ENCODE results near the gene MLLT1.
A peak's percentile ranks its signal among the peaks of the same experiment; 100 is the strongest.

MLLT1 gene

GRCh38 chr19:6204866-6205723 is 74.7 kb downstream of the MLLT1 start:
- DNase-seq = no peak

DNA sequence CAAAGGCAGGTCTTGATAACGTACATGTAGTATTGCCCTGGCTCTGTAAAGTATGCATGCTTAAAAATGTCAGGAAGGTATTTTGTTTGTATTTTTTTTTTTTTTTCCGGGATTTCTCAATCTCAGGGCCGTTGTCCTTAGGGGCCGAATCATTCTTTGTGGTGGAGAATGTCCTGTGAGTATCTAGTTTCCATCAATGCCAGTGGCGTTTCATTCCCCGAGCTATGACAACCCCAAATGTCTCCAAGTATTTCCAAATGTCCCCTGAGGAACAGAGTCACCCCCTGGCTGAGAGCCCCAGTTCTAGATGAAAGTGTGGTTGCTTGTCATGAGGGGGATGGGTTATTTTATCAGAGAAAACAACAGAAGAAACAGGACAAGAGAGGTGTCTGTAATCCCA is 75.6 kb downstream of the MLLT1 start:
- DNase-seq = no peak

- DNase-seq = peak; percentile 99
Observed at GRCh38 chr19:6199240-6199994, 80.4 kb downstream of the MLLT1 start.

DNA sequence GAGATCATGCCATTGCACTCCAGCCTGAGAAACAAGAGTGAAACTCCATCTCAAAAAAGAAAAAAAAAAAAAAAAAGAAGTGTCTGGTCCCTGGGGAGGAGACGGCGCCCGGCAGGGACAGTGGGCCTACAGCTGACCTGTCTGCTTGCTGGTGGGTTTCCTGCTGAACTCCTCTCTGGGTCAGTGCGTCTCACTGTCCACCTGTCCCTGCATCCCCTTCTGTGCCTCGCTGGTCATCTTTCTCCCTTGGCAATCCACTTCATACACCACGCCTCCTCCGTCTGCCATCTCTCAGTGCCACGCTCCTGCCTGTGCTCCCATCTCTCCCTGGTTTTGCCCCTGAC is 80.9 kb downstream of the MLLT1 start:
- DNase-seq = no peak

- DNase-seq = no peak
Observed at GRCh38 chr19:6196361-6196760, 83.4 kb downstream of the MLLT1 start.

DNA sequence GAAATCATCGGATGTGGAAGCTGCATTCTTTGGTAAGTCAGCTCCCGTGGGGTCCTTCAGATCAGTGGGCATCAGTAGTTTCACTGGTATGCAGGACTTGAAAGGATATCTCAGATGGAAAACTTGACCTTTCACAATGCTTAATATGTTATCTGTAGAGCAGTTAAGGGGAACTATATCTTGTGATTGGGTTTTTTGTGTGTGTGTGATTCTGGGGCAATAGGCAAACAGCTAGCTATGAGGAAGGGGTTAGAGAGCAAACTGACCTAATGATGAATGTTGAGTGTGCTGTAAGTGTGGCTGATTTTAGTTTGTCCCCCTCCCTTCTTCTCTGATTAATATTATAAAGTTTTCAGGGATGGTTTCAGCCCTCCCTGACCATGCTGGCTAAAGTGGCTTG is 91.0 kb downstream of the MLLT1 start:
- DNase-seq = no peak

GRCh38 chr19:6187374-6187773 is 92.4 kb downstream of the MLLT1 start:
- DNase-seq = no peak

GRCh38 chr19:6185835-6186834 is 93.6 kb downstream of the MLLT1 start:
- no peak for DNase-seq

DNA sequence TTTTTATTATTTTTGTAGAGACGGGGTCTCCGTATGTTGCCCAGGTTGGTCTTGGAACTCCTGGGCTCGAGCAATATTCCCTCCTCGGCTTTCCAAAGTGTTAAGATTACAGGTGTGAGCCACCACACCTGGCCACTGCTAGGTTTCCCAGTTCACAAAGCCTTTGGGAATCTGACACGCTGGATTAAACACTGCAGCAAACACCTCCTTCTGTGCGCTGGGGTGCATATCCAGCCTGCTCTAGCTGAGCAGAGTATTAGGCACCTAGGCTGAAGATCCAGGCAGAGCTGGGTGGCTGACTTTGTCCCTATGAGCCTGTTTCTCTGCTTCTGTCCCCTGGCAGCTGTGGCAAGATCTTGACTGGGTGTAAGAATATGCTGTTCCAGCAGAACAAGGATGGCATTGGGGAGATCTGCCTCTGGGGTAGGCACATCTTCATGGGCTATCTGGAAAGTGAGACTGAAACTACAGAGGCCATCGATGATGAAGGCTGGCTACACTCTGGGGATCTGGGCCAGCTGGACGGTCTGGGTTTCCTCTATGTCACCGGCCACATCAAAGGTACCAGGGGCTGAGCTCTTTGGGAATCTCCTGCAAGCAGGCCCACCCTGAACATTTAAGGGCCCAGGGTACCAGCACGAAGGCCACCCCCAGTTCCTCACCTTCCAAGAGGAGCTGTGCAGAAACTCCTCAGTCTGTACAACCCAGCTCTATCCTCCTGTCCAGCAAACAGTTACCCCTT is 94.5 kb downstream of the MLLT1 start:
- no peak for DNase-seq

- no peak for DNase-seq
Observed at GRCh38 chr19:6181119-6181518, 98.7 kb downstream of the MLLT1 start.

DNA sequence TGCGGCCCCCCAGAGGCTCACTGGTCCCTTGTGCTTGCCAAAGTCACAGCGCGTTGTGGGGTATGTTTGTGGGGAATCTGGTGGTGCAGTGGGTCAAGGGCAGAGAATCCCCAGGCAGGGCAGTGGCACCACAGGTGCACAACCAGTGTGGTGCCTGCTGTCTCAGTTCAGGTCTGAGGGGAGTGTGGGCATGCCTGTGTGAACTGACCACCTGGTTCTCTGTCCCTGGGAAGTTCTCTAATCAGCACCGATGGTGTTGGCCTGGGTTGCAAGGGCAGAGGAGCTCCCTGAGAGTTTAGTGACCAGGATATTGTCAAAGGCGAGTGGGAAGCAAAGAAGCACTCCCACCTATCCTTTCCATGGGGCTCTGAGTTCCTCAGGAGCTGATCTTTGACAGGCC is 106.6 kb downstream of the MLLT1 start:
- DNase-seq = no peak

DNA sequence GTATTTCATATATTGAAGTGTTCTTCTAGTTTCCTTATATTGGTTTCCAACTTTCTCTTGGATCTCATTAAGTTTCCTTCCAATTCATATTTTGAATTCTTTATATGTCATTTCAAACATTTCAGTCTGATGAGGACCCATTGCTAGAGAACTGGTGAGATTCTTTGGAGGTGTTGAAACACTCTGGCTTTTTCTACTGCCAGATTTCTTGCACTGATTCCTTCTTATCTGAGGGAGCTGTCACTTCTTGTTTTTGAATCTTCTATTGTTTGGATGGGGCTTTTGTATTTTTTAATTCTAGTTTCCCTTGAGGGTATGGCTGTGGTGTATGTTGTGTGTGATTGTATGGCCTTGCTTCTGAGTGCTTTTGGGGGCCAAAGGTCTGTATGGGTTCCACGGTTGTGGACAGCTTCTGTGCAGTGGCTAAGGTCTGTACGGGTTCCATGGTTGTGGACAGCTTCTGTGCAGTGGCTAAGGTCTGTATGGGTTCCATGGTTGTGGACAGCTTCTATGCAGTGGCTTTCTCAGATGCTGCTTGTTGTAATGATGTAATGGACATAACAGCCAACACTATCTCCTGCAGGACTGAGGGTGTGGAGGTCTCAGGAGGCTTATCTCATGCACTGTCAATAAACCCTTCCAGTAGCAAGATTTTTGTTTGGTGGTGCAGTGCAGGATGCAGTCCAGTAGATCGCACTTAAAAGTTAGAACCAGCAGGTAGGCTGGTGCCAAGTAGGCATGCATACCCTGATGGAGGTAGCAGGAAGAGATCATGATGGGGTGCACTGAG is 107.5 kb downstream of the MLLT1 start:
- no peak for DNase-seq

DNA sequence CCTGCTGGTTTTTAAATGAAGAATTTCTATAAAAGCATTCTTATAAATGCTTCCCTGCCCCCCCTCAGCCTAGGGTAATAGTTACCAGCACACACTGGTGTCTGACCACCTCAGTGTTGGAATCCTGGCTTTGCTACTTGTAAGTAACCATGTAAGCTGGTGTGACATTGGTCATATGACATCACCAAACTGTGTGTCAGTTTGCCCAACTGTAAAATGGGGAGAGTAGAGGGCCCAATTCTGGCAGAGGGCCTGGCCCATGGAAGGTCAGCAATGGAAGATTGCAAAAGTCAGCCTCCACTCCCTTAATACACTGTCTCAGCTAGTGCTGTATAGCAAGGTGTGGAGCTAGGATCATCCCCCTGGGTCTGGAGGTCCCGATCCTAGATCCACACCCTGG is 112.7 kb downstream of the MLLT1 start:
- DNase-seq = no peak

DNA sequence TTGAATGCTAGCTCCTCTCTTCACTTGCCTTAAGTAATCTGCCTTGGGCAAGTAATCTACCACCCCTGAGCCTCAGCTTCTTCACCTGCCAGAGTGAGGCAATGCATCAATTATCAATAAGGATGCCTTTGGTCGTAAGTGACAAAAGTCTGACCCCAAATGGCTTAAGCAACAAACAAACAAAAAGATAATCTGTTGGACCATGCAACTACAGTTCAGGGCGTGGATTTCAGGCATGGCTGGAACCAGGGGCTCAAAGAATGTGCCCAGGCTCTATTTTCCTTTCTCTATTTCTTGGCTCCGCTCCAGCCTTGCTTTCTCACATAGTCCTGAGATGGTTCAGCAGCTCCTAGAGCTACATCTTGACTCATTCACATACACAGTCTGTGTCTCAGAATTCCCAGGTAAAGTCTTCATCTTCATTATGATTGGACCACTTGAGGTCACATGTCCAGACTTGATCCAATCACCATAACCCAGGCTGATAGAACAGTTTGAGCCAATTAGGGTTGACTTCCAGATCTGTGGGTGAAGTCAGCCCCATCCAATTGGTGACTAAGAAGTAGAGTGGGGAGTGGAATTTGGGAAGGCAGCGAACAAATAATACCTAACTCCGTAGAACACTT is 114.8 kb downstream of the MLLT1 start:
- DNase-seq = no peak

DNA sequence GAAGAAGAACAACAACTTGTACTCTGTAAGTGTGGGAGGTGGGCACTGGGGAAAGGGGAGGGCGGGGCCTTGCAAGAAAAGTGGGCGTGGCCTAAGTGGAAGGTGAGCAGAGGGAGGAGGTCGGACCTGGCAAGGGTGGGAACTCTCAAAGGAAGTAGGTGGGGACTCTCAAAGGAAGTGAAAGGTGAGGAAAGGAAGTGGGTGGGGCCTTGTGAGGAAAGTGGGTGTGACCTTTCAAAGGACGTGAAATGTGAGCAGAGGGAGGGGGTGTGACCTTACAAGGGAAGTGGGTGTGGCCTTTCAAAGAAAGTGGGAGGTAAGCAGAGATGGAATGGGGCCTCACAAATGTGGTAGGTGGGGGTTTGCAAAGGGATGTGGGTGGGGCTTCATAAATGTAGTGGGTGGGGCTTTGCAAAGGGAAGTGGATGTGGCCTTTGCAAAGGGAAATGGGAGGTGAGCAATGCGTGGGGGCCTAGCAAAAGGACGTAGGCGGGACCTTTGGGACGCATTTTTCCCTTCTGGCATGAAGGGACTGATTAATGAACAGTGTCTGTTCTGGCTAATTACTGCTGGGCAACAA is 118.4 kb downstream of the MLLT1 start:
- no peak for DNase-seq

Data from DMS153 (cell line).